Activated CD8-positive, alpha-beta memory T cell treated with anti-CD3 and anti-CD28 coated beads for 24 hours (primary cell): ENCODE results near the gene ZYX.
"Not testable (repeated sequence)": the region's sequence is repeated elsewhere in the genome, so short reads cannot be mapped to it uniquely, and the experiment has no call there.

Source experiments
- DNase-seq: peaks from one replicate; pipeline ENCODE4 v3.0.0-alpha.2; 2020

Gene ZYX

DNA sequence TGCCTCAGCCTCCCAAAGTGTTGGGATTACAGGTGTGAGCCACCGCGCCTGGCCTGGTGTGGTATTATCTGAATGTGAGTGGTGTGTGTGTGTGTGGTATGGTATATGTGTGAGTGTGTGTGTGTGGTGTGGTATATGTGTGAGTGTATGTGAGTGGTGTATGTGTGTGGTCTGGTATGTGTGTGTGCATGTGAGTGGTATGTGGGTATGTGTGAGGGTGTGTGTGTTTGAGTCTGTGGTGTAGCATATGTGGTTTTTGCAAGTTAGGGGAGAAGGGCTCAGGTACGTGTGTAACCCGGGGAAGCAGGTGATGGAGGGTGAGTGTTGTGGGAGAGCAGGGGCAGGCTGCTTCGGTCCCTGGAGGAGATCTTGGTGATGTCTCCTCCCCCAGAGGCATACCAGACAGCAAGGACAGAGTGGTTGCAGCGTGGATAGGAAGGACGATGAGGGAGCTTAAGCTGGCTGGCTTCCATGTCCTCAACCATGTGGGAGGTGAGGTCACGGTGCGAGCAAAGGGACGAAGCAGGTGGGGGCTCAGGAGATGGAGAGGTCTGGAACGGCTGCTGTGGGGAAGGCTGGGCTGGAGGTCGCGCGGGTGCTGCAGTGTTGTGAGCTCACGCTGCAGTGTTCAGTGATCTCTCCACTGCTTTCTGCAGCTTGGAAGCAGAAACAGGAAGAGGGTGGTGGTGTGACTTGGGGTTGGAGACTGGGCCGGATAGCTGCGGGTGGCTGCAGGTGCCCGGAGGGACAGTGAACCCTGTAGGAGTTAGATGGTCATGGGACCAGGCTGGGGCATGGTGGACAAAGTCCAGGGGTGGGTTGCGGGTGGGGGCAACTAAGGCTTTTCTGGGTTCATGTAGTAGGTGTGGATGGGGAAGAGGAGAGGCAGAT lies 5.0 kb downstream of the ZYX start:
- DNase-seq: peak; percentile 67

- DNase-seq: no peak
Observed at GRCh38 chr7:143387156-143387975, 6.2 kb downstream of the ZYX start.

GRCh38 chr7:143388051-143388450 lies 6.9 kb downstream of the ZYX start:
- DNase-seq: no peak

- no peak for DNase-seq
Observed at GRCh38 chr7:143388491-143389101, 7.5 kb downstream of the ZYX start.

DNA sequence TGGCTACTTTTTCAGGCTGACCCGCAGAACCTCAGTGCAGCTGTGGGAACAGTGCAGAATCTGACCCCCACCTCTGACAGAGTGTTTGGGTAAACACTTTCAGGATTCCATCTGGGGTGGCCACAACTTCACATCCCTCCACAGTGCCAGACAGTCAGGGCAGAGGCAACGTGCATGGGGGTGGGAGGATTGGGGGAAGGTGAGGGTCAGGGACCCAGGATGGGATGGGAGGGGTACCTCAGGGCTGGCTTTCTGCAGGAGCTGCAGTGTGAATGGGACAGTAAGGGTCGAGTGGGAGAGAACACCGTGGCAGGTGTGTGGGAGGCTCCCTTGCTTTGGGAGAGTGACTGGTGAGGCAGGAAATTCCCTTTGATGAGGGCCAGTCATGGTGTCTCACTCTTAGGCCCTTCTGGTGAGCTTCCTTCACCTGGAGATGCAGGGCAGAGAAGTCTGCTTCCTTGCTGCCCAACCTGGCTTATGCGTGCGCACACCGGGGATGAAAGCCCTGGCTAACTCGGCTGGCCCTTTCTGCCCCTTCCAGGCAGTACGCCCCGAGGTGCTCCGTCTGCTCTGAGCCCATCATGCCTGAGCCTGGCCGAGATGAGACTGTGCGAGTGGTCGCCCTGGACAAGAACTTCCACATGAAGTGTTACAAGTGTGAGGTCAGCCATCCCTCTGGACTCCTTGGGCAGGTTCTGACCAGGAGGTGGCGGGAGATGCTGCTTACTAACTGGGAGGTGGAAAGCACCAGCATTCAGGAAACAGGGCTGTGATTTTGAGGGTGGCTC lies 8.4 kb downstream of the ZYX start:
- no peak for DNase-seq

- DNase-seq: no peak
Observed at GRCh38 chr7:143390104-143390772, 9.1 kb downstream of the ZYX start.

DNA sequence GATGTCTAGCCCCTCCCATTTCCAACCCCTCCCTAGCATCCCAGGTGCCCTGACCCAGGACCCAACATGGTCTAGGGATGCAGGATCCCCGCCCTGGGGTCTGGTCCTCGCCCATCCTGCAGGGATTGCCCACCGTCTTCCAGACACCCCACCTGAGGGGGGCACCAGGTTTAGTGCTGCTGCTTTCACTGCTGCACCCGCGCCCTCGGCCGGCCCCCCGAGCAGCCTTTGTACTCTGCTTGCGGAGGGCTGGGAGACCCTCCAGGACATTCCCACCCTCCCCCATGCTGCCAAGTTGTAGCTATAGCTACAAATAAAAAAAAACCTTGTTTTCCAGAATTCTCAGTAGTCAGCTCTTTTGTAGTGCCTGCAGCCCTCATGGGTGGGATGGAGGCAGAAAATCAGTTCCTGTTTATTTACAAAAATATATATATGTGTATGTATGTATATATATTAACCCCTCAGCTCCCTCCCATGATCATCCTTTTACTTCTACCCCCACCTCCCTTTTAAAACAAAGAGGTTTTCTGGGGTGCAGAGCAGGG lies 9.7 kb downstream of the ZYX start:
- DNase-seq: no peak

DNA sequence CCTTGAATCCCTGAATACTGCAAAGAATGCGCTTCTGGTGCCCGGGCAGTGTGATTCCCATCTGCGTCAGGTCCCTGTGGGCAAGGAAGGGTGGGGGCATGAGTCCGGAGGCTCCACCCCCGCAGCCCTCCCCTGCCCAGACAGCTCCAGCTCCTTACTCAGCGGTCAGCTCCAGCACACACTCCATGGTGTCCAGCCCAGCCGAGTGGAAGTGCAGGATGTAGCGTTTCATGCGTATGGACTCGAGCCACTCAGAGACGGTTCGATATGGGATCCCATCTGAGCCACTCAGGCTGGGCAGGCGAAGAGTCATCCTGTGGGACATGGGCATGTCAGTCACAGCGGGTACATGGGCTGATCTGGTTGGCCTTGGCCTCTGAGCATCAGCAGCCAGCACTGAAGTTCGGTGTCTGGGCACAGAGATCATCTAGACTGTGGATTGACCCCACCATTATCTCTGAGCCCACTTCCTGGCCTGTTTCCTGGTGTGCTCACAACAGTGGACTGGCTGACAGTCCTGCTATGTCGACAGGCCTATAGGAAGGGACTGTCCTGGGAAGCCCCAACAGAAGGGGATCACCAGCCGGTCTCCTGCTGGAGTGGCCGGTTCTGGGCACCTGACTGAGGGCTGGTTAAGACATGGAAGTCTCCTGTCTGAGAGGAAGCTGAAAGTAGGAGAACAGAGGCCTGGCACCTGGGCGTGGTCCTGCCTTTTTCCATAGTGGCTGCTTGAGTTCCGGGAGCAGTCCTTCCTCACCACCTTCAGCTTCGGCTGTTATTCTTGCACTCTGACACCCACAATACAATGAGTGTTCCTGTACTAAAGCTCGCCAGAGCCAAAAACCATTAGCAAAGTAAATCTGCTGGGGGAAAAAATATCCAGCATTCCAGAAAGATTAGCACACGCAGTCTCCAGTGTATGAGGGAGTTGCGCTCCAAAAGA lies 10.6 kb downstream of the ZYX start:
- DNase-seq: no peak

DNA sequence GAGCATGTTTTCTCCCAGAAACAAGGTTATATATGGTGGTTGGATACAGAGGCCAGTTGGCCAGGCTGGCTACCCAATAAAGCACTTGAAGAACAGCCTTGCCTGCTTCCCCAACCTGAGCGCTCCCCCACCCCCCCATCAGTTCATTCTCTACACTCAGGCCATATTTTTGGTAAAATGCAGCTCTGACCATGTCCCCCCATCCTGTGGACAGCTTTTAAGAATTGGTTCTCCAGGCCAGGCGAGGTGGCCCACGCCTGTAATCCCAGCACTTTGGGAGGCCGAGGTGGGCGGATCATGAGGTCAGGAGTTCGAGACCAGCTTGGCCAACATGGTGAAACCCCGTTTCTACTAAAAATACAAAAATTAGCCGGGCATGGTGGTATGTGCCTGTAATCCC lies 11.3 kb downstream of the ZYX start:
- DNase-seq: not testable (repeated sequence)

GRCh38 chr7:143392875-143393266 lies 11.7 kb downstream of the ZYX start:
- no peak for DNase-seq

- no peak for DNase-seq
Observed at GRCh38 chr7:143393267-143394041, 12.3 kb downstream of the ZYX start.

GRCh38 chr7:143394068-143394467 lies 12.9 kb downstream of the ZYX start:
- DNase-seq: no peak

DNA sequence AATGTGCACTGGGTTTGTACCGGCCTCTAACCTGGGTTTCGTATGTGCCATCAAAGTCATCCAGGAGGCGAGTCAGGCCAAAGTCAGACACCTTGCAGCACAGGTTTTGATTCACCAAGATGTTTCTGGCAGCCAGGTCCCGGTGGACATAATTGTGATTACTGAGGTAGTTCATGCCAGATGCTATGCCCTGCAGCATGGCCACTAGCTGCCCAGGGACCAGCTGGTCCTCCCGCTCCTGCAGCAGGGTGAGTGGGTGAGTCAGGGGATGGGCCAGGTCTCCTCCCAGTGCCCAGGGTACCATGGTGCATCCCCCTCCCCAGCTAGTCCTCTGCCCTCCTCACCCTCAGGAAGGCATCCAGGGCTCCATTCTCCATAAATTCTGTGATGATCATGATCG lies 13.6 kb downstream of the ZYX start:
- DNase-seq: no peak

DNA sequence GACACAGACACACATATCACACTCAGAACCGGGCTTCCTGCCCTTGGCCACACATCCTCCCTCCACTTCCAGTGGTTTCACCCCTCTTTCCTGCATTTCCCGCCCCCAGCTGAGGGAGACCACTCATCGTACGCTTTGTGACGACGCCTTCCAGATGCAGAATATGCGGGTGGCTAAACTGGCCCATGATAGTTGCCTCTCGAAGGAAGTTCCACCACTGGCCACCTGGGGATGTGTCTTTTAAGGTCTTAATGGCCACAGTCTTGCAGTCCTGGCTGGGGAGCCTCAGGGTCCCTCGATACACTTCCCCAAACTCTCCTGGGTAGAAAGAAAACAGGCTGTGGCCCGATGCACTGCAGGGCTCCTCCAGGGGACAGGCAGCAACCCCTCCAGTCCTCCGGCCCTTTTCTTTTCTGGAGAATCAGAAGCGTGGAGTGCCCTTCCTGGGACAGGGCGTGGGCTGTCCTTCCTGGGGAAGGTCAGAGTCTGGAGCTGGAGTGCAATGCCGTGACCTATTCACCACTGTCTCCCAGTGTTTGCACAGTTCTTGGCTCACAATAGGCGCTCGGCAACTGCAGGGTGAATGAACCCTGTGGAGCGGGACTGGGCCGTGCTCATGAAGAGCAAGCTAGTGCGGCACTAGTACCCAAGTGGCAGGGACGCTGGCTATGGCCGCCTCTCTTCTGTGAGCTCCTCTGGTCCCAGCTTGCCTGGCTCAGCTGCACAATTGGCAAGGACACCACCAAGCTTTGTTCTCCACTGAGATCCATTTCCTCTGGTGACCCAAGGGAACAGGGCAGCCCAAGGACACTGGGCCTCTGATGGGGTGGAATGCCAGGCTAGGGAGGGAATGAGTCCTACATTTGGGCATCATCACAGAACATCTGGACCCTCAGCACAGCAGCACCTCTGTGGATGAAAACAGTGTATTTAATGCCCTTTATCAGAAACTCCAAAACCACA lies 14.3 kb downstream of the ZYX start:
- DNase-seq: no peak

GRCh38 chr7:143396182-143396581 lies 15.0 kb downstream of the ZYX start:
- DNase-seq: no peak

GRCh38 chr7:143396625-143397556 lies 15.7 kb downstream of the ZYX start:
- DNase-seq: no peak
